ENCODE data around the gene UBXN1. TPM values are rescaled to one million over a fixed set of nuclear protein-coding genes. Genes with fewer than 3 reads are reported as not detected.

Gene UBXN1
- total and polyA plus RNA-seq, 4 donors: 84.1 to 224 (median 136) TPM

- Histone ChIP-seq H3K4me1 (ENCODE audit: control insufficient read depth in 1 of 2, insufficient read depth in 2 of 2, low read length in 2 of 2) (no peaks in the 10 kb centered on the region), H3K27me3 (ENCODE audit: control insufficient read depth in 1 of 2, insufficient read depth in 2 of 2, low read length in 1 of 2) (no peaks in the 10 kb centered on the region), H3K4me3 (ENCODE audit: low read length in 2 of 2) (no peak overlapping the region), H3K36me3 (ENCODE audit: control insufficient read depth in 1 of 2, insufficient read depth in 2 of 2, low read length in 1 of 2) (peaks cover 7 to 14% of the 10 kb centered on the region in 2 donors), H3K27ac (ENCODE audit: low read depth in 1 of 2, low read length in 2 of 2) (no peak overlapping the region), H3K9me3 (ENCODE audit: control insufficient read depth, low read length) (no peaks in the 10 kb centered on the region)
- intact Hi-C loops (cut with DNase I): no loop called here
- WGBS, 2 donors: 41 to 45% methylated on average over 8 of the region's 8 CpGs
- ATAC-seq (ENCODE audit: low FRiP score): no peak
- no peak for DNase-seq
Measured at GRCh38 chr11:62724171-62724570, 45.3 kb upstream of the UBXN1 start.

DNA sequence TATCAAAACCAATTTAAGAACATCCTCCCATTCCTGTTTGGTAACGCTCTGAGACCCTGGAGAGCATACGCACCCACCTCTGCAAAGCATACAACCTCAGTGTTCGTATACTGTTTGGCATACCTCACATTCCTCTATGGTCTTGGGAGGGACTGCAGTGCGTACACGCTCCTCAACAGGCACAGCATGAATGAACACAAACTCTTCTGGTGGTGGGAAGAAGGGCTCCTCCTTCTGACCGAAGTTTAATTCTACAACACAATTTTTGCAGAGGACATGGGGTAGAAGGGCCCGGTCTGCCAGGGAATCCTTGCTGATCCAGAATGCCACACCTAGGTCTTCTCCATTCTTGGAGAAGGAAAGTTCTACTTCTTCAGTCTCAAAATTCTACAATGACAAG is 43.1 kb upstream of the UBXN1 start:
- Histone ChIP-seq H3K9me3 (ENCODE audit: control insufficient read depth, low read length) (no peaks in the 10 kb centered on the region), H3K4me1 (ENCODE audit: control insufficient read depth in 1 of 2, insufficient read depth in 2 of 2, low read length in 2 of 2) (no peaks in the 10 kb centered on the region), H3K27me3 (ENCODE audit: control insufficient read depth in 1 of 2, insufficient read depth in 2 of 2, low read length in 1 of 2) (no peaks in the 10 kb centered on the region), H3K36me3 (ENCODE audit: control insufficient read depth in 1 of 2, insufficient read depth in 2 of 2, low read length in 1 of 2) (peaks cover 11 to 16% of the 10 kb centered on the region in 2 donors), H3K4me3 (ENCODE audit: low read length in 2 of 2) (no peak overlapping the region), H3K27ac (ENCODE audit: low read depth in 1 of 2, low read length in 2 of 2) (no peak overlapping the region)
- 40 to 47% methylated on average over 7 of the region's 7 CpGs for WGBS, 2 donors
- DNase-seq: no peak
- ATAC-seq (ENCODE audit: low FRiP score): no peak
- intact Hi-C loops (cut with DNase I): no loop called here

GRCh38 chr11:62719302-62719978 is 40.6 kb upstream of the UBXN1 start:
- no peaks in the 10 kb centered on the region for H3K4me1 ChIP-seq (ENCODE audit: control insufficient read depth in 1 of 2, insufficient read depth in 2 of 2, low read length in 2 of 2)
- H3K27ac ChIP-seq (ENCODE audit: low read depth in 1 of 2, low read length in 2 of 2): no peak overlapping the region
- no peaks in the 10 kb centered on the region for H3K27me3 ChIP-seq (ENCODE audit: control insufficient read depth in 1 of 2, insufficient read depth in 2 of 2, low read length in 1 of 2)
- intact Hi-C loops (cut with DNase I): no loop called here
- peaks cover 16 to 21% of the 10 kb centered on the region in 2 donors for H3K36me3 ChIP-seq (ENCODE audit: control insufficient read depth in 1 of 2, insufficient read depth in 2 of 2, low read length in 1 of 2)
- DNase-seq: no peak
- WGBS, 2 donors: 81 to 82% methylated on average over 2 of the region's 2 CpGs
- H3K4me3 ChIP-seq (ENCODE audit: low read length in 2 of 2): no peak overlapping the region
- H3K9me3 ChIP-seq (ENCODE audit: control insufficient read depth, low read length): no peaks in the 10 kb centered on the region
- ATAC-seq (ENCODE audit: low FRiP score): no peak

DNA sequence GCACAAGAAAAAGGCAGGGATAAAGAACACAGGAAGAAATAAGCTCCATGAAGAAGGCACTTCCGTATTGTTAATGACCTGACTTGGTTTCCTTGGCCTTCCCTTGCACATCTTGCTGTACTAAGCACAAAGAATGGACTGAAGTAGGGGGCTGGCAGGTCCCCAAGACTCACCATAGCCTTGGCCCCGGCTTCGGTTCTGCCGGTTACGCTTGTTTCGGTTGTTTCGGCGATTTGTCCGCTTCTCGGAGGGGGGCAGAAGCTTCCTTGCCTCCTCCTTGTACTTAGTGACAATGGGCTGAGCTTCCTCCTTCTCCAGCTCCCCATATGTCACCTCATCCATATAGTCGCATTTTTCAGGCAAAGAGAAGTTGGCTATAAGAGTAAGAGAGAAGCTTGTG is 37.9 kb upstream of the UBXN1 start:
- Histone ChIP-seq H3K27ac (ENCODE audit: low read depth in 1 of 2, low read length in 2 of 2) (no peak overlapping the region), H3K4me3 (ENCODE audit: low read length in 2 of 2) (no peak overlapping the region), H3K27me3 (ENCODE audit: control insufficient read depth in 1 of 2, insufficient read depth in 2 of 2, low read length in 1 of 2) (no peaks in the 10 kb centered on the region), H3K36me3 (ENCODE audit: control insufficient read depth in 1 of 2, insufficient read depth in 2 of 2, low read length in 1 of 2) (peaks cover 14 to 23% of the 10 kb centered on the region in 2 donors), H3K4me1 (ENCODE audit: control insufficient read depth in 1 of 2, insufficient read depth in 2 of 2, low read length in 2 of 2) (no peaks in the 10 kb centered on the region), H3K9me3 (ENCODE audit: control insufficient read depth, low read length) (no peaks in the 10 kb centered on the region)
- 83 to 86% methylated on average over 11 of the region's 11 CpGs for WGBS, 2 donors
- DNase-seq (no peak), ATAC-seq (ENCODE audit: low FRiP score) (no peak)
- intact Hi-C loops (cut with DNase I): no loop called here

DNA sequence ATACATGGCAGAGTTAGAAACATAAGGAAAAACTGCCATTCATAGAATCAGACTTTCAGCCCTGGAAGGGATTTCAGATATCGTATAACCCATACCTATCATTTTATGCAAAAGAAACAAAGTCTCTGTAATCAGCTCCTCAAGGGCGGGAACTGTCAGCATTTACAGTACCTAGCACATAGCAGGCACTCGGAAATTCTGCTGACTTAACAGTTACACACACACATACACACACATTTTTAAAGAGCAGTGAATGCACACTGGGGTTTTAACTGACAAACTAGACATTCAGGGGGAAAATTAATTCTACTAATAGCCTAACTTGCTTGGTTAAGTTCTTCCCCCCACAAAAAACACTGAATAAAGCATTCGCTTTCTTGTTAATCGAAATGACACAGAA is 37.3 kb upstream of the UBXN1 start:
- Histone ChIP-seq H3K27ac (ENCODE audit: low read depth in 1 of 2, low read length in 2 of 2) (no peak overlapping the region), H3K4me3 (ENCODE audit: low read length in 2 of 2) (no peak overlapping the region), H3K27me3 (ENCODE audit: control insufficient read depth in 1 of 2, insufficient read depth in 2 of 2, low read length in 1 of 2) (no peaks in the 10 kb centered on the region), H3K36me3 (ENCODE audit: control insufficient read depth in 1 of 2, insufficient read depth in 2 of 2, low read length in 1 of 2) (peaks cover 9 to 23% of the 10 kb centered on the region in 2 donors), H3K4me1 (ENCODE audit: control insufficient read depth in 1 of 2, insufficient read depth in 2 of 2, low read length in 2 of 2) (no peaks in the 10 kb centered on the region), H3K9me3 (ENCODE audit: control insufficient read depth, low read length) (no peaks in the 10 kb centered on the region)
- intact Hi-C loops (cut with DNase I): no loop called here
- WGBS, 2 donors: 83 to 87% methylated on average over 5 of the region's 5 CpGs
- DNase-seq (no peak), ATAC-seq (ENCODE audit: low FRiP score) (no peak)

DNA sequence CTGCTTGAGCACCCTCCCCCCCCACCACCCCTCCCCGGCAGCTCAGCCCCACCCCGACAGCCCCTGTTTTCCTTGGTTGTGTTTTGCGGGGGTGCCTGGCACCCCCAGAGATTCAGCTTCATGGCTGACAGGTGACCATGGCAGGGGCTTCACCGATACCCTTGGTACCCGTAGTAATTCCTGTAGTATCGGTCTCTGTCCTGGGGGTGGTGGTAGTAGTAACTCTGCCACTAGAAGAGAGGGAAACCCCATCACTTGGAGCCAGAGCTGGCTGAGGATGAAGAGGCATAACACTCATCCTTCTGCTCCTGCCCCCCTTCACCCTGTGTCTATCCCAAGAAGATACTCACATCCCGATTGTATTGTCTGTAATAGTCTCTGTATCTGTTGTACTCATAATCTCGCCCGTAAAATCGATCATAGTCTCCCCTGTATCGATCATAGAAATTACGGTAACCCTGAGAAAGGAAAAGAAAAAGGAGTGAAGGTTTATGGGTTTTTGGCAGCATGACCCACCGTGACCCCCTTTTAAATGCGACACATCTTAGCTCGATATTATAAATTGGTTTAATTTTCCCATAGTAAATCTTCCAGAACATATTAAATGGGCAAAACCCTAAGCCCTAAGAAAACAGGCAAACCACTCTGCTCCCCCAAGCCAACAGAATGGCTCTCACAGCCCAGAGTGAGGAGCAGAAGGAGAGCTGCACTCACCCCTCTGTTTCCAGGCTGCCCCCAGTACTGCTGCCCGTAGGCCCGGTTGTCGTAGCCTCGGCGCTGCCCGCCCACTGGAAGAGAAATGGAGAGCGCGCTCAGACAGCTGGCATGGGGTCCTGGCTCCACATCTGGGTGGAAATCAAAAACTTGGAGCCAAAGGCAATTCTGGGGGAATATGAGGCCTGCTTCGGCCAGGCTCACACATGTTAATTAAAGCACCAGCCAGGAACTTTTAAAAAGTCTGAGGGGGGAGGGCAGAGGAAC is 36.6 kb upstream of the UBXN1 start:
- intact Hi-C loops (cut with DNase I): no loop called here
- Histone ChIP-seq H3K4me3 (ENCODE audit: low read length in 2 of 2) (no peak overlapping the region), H3K27me3 (ENCODE audit: control insufficient read depth in 1 of 2, insufficient read depth in 2 of 2, low read length in 1 of 2) (no peaks in the 10 kb centered on the region), H3K36me3 (ENCODE audit: control insufficient read depth in 1 of 2, insufficient read depth in 2 of 2, low read length in 1 of 2) (peaks cover 9 to 23% of the 10 kb centered on the region in 2 donors), H3K4me1 (ENCODE audit: control insufficient read depth in 1 of 2, insufficient read depth in 2 of 2, low read length in 2 of 2) (no peaks in the 10 kb centered on the region), H3K9me3 (ENCODE audit: control insufficient read depth, low read length) (no peaks in the 10 kb centered on the region), H3K27ac (ENCODE audit: low read depth in 1 of 2, low read length in 2 of 2) (no peak overlapping the region)
- no peak for DNase-seq
- no peak for ATAC-seq (ENCODE audit: low FRiP score)
- WGBS, 2 donors: 88% methylated on average over 22 to 24 of the region's 24 CpGs

- peak in 1 of 2 donors; percentile 14 for DNase-seq
- no peak for ATAC-seq (ENCODE audit: low FRiP score)
- Histone ChIP-seq H3K4me1 (ENCODE audit: control insufficient read depth in 1 of 2, insufficient read depth in 2 of 2, low read length in 2 of 2) (no peaks in the 10 kb centered on the region), H3K27me3 (ENCODE audit: control insufficient read depth in 1 of 2, insufficient read depth in 2 of 2, low read length in 1 of 2) (no peaks in the 10 kb centered on the region), H3K27ac (ENCODE audit: low read depth in 1 of 2, low read length in 2 of 2) (no peak overlapping the region), H3K4me3 (ENCODE audit: low read length in 2 of 2) (no peak overlapping the region), H3K9me3 (ENCODE audit: control insufficient read depth, low read length) (no peaks in the 10 kb centered on the region), H3K36me3 (ENCODE audit: control insufficient read depth in 1 of 2, insufficient read depth in 2 of 2, low read length in 1 of 2) (peaks cover 5 to 22% of the 10 kb centered on the region in 2 donors)
- intact Hi-C loops (cut with DNase I): no loop called here
- WGBS, 2 donors: 79 to 80% methylated on average over 2 of the region's 2 CpGs
Measured at GRCh38 chr11:62713343-62713742, 34.5 kb upstream of the UBXN1 start.

- no peak for DNase-seq
- Histone ChIP-seq H3K4me1 (ENCODE audit: control insufficient read depth in 1 of 2, insufficient read depth in 2 of 2, low read length in 2 of 2) (no peaks in the 10 kb centered on the region), H3K36me3 (ENCODE audit: control insufficient read depth in 1 of 2, insufficient read depth in 2 of 2, low read length in 1 of 2) (peaks cover 4 to 21% of the 10 kb centered on the region in 2 donors), H3K27me3 (ENCODE audit: control insufficient read depth in 1 of 2, insufficient read depth in 2 of 2, low read length in 1 of 2) (no peaks in the 10 kb centered on the region), H3K4me3 (ENCODE audit: low read length in 2 of 2) (no peak overlapping the region), H3K9me3 (ENCODE audit: control insufficient read depth, low read length) (no peaks in the 10 kb centered on the region), H3K27ac (ENCODE audit: low read depth in 1 of 2, low read length in 2 of 2) (no peak overlapping the region)
- intact Hi-C loops (cut with DNase I): no loop called here
- ATAC-seq (ENCODE audit: low FRiP score): no peak
- WGBS, 2 donors: 53% methylated on average over 3 of the region's 3 CpGs
Measured at GRCh38 chr11:62712861-62713260, 34.0 kb upstream of the UBXN1 start.

Measured in aorta (tissue), 5 donors.